GM19193 (cell line): ENCODE data around the gene MAGI2.

Source experiments
- POLR2A ChIP-seq: IDR thresholded peaks from 4 replicates; pipeline ENCODE4 v1.6.1; 2011; ENCODE audit not compliant: insufficient read depth, insufficient read length; ENCODE audit errors: extremely low read depth

Gene MAGI2

DNA sequence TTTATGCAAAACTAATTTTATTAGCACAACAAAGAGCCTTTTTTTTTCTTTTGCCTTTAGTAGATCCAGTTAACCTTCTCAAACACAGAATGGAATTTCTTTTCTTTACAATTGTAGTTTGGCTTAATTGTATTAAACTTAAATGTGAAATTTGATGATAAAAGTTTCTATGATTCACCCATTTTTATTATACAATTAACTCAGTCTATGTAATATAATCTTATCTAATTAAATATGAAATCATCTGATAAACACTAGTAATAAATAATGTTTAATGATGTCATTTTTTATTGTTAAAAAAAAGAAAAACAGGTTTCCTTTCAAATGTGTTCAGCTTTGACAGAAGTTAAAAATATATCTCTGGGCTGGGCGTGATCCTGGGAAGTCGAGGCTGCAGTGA is 1095.8 kb downstream of the MAGI2 start:
- TF ChIP-seq POLR2A, result no peak

DNA sequence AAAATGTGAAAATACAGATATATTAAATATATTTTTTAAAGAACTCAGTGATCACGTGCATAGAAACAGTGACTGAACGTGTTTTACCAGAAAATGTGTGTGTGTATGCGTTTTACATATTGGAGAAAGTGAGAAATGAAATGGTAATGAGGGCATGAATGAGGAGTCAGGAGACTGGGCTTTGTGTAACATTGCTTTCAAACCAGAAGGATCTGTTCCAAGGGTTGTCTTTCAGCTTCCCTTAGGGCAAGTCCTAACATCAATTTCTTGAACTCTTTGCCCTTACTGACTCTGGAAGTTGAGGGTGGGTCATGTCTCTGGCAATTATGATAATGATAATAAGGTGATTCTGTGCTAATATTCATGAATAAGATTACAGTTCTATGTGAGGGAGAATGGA is 1097.6 kb downstream of the MAGI2 start:
- TF ChIP-seq POLR2A, result no peak

DNA sequence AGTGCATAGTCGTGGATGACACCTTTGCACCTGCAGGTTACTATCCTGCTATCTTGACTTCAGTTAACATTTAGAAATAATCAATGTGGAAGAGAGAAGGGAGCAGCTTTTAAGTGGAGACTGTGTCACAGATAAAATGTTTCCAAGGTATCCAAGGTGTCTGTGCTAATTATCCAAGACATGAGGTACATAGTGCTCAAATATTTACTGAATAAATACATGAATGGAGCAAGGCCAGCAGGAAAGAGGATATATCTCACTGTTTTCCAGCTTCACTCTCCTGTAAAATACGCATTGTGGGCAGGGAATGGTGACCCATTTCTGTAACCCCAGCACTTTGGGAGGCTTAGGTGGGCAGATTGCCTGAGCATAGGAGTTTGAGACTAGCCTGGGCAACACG is 1102.5 kb downstream of the MAGI2 start:
- TF ChIP-seq POLR2A, result no peak

GRCh38 chr7:78350391-78350790 is 1103.1 kb downstream of the MAGI2 start:
- no peak for TF ChIP-seq POLR2A

- TF ChIP-seq POLR2A, result no peak
Observed at GRCh38 chr7:78346827-78347226, 1106.6 kb downstream of the MAGI2 start.

DNA sequence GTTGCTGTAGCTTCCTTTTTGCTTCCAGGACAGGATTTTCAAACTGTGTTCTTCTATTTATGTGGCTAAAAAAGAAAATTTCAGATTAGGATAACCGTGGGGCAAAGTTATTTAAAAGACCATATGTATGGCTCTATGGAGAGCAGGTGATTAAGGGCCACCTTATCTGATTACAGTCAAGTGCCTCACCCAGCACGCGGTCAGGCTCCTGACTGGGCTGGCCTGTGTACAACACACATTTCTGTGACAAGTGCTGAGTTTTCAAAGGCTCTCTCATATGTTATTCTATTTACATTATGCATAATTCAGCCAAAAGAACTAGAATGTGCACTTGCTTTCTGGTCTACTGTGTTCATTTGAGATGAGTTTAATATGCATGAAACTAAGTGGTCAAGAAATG is 1107.5 kb downstream of the MAGI2 start:
- TF ChIP-seq POLR2A, result no peak

- TF ChIP-seq POLR2A, result no peak
Observed at GRCh38 chr7:78345293-78345911, 1108.1 kb downstream of the MAGI2 start.

GRCh38 chr7:78334426-78334825 is 1119.0 kb downstream of the MAGI2 start:
- no peak for TF ChIP-seq POLR2A

GRCh38 chr7:78333530-78334425 is 1119.7 kb downstream of the MAGI2 start:
- no peak for TF ChIP-seq POLR2A

DNA sequence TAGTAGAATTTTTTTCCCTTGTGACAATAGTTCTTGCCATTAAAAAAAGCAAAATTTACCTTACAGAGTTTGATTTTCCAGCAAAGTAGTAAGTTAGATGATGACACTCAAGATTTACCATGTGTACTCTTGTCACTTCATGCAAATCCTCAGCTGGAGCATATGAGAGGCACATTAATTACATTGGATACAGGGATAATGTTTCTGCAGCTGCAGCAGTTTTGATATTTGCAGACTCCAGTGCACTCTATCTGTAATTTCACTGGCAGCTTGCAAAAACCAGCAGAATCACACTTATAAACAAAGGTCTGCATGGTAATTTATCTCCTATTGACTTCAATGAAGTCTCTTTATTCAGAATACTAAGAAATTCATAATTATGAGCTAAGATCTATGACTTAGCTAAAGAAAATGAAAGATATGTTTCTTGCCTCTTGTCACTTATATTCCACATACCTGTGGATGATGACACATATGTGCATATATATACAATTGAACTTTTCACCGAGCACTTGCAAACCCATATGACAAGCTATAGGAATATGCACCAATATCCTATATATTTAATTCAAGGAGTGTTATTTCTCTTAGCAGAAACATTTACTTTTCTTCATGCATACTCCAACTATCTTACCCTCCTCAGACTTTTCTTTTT is 1124.3 kb downstream of the MAGI2 start:
- TF ChIP-seq POLR2A, result no peak

DNA sequence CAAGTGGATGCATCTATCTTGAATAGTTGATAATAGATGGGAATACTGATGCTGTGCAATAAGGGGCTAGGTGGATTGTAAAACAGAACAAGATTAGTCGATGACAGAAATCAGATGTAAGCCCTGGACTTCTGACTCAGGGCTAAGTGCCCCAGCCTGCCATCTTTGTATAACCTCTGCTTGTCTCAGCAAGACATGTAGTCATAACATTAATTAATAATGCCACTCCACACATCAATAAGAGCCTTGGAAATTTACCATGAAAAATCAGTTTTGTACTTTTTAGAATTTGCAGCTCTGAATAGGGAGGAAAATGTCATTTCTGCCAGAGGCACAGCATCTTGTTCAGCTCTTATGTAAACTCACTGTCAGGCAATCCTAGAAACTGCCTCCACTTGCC is 1125.7 kb downstream of the MAGI2 start:
- no peak for TF ChIP-seq POLR2A

DNA sequence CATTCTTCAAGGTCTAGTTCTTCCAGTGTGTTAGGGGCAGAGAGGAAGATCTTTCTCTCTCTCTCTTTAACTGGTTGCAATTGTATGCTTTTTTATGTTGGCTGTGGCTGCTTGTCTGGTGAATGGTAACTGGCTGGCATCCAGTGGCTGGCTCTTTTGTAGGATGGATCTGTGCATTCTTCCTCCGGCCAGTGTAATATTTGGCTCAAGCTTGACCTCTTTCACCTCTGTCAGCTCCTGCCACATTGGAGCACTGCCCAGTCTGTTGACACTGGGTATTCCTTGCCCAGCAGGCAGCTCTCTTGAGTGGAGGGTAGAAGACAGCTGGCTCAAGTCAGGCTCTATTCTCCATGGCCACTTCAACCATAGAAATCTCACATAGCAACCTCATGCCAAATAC is 1126.6 kb downstream of the MAGI2 start:
- no peak for TF ChIP-seq POLR2A

GRCh38 chr7:78326189-78326588 is 1127.3 kb downstream of the MAGI2 start:
- no peak for TF ChIP-seq POLR2A

DNA sequence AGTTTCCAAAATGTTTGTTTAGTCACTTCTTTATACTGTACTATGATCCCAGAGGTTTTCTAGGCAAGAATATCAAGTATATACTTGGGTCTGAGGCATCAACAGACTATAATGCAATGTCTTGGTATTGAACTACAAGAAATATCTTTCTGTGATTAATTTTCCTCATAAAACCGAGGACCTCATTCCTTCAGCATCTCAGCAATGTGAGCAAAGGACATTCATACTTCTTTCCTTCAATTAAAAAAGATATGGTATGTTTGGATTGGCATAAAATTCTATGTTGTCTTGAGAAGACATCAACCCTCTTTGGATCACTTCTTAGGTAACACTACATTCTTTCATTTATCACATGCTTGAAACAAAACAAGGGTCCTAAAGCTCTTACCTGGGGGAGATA is 1130.3 kb downstream of the MAGI2 start:
- no peak for TF ChIP-seq POLR2A

- no peak for TF ChIP-seq POLR2A
Observed at GRCh38 chr7:78317371-78317770, 1136.1 kb downstream of the MAGI2 start.

GRCh38 chr7:78316110-78316509 is 1137.4 kb downstream of the MAGI2 start:
- no peak for TF ChIP-seq POLR2A
